ENCODE results near the gene GPS1.

The GPS1 gene

GRCh38 chr17:82053556-82054263 lies 2.0 kb downstream of the GPS1 start:
- no peak for DNase-seq
- Histone ChIP-seq H4K12ac (ENCODE audit: low read depth, low read length) (no peak overlapping the region), H3K14ac (ENCODE audit: low read length) (no peak overlapping the region), H3K4me3 (ENCODE audit: low read depth, low read length) (no peak overlapping the region), H2BK12ac (ENCODE audit: low read length) (no peak overlapping the region), H3K4me2 (ENCODE audit: low read length) (peak overlapping the region; percentile 100), H3K79me1 (ENCODE audit: low read length) (peaks cover 4% of the 10 kb centered on the region), H3K79me2 (ENCODE audit: control insufficient read depth, insufficient read depth, low read length, poor library complexity) (peaks cover 9% of the 10 kb centered on the region), H3K27me3 (ENCODE audit: insufficient read depth, low read length) (no peaks in the 10 kb centered on the region), H2AK5ac (ENCODE audit: low read length) (no peak overlapping the region), H3K9ac (ENCODE audit: low read length) (peak overlapping the region; percentile 5), H2BK5ac (ENCODE audit: low read depth, low read length, poor library complexity) (no peak overlapping the region), H3K18ac (ENCODE audit: low read length) (no peak overlapping the region), H4K8ac (ENCODE audit: low read depth, low read length) (no peak overlapping the region), H3K4ac (ENCODE audit: low read depth, low read length) (no peak overlapping the region), H3K23ac (ENCODE audit: low read length) (no peak overlapping the region), H3K36me3 (ENCODE audit: control insufficient read depth in 1 of 2, insufficient read depth in 2 of 2, low read length in 2 of 2) (peaks cover 66 to 71% of the 10 kb centered on the region in 2 experiments), H4K91ac (ENCODE audit: low read depth, low read length) (no peak overlapping the region), H2BK120ac (ENCODE audit: insufficient read depth, low read length, poor library complexity) (no peak overlapping the region), H3K4me1 (ENCODE audit: control insufficient read depth in 1 of 2, insufficient read depth in 2 of 2, low read length in 2 of 2) (peaks cover 14 to 15% of the 10 kb centered on the region in 2 experiments), H3K9me3 (ENCODE audit: insufficient read depth, low read depth, low read length) (peaks cover 4% of the 10 kb centered on the region), H3K27ac (ENCODE audit: low read depth, low read length) (no peak overlapping the region), H2AFZ (ENCODE audit: insufficient read depth, low read length, poor library complexity) (no peak overlapping the region)
- no CpG with 5 or more reads among the region's 28 CpGs for WGBS (ENCODE audit: extremely low coverage, insufficient coverage, insufficient read length)

- no peak overlapping the region for H4K12ac ChIP-seq (ENCODE audit: low read depth, low read length)
- no peaks in the 10 kb centered on the region for H3K27me3 ChIP-seq (ENCODE audit: insufficient read depth, low read length)
- no peak overlapping the region for H3K4ac ChIP-seq (ENCODE audit: low read depth, low read length)
- no peak overlapping the region for H4K8ac ChIP-seq (ENCODE audit: low read depth, low read length)
- no peak overlapping the region for H2BK12ac ChIP-seq (ENCODE audit: low read length)
- H3K4me1 ChIP-seq (ENCODE audit: control insufficient read depth in 1 of 2, insufficient read depth in 2 of 2, low read length in 2 of 2) = peaks cover 14 to 15% of the 10 kb centered on the region in 2 experiments
- H3K4me2 ChIP-seq (ENCODE audit: low read length) = no peak overlapping the region
- no peak overlapping the region for H3K18ac ChIP-seq (ENCODE audit: low read length)
- no peak overlapping the region for H2AFZ ChIP-seq (ENCODE audit: insufficient read depth, low read length, poor library complexity)
- peaks cover 9% of the 10 kb centered on the region for H3K79me2 ChIP-seq (ENCODE audit: control insufficient read depth, insufficient read depth, low read length, poor library complexity)
- no peak overlapping the region for H2AK5ac ChIP-seq (ENCODE audit: low read length)
- no peak overlapping the region for H3K9ac ChIP-seq (ENCODE audit: low read length)
- no peak overlapping the region for H2BK120ac ChIP-seq (ENCODE audit: insufficient read depth, low read length, poor library complexity)
- peaks cover 66 to 69% of the 10 kb centered on the region in 2 experiments for H3K36me3 ChIP-seq (ENCODE audit: control insufficient read depth in 1 of 2, insufficient read depth in 2 of 2, low read length in 2 of 2)
- no peak for DNase-seq
- no peak overlapping the region for H3K14ac ChIP-seq (ENCODE audit: low read length)
- no peak overlapping the region for H3K23ac ChIP-seq (ENCODE audit: low read length)
- no peak overlapping the region for H4K91ac ChIP-seq (ENCODE audit: low read depth, low read length)
- no peak overlapping the region for H3K27ac ChIP-seq (ENCODE audit: low read depth, low read length)
- H2BK5ac ChIP-seq (ENCODE audit: low read depth, low read length, poor library complexity) = no peak overlapping the region
- no peak overlapping the region for H3K4me3 ChIP-seq (ENCODE audit: low read depth, low read length)
- WGBS (ENCODE audit: extremely low coverage, insufficient coverage, insufficient read length) = no CpG with 5 or more reads among the region's 38 CpGs
- H3K79me1 ChIP-seq (ENCODE audit: low read length) = peaks cover 4% of the 10 kb centered on the region
- peaks cover 2% of the 10 kb centered on the region for H3K9me3 ChIP-seq (ENCODE audit: insufficient read depth, low read depth, low read length)
Measured at GRCh38 chr17:82054351-82055022, 2.8 kb downstream of the GPS1 start.

- Histone ChIP-seq H2AK5ac (ENCODE audit: low read length) (no peak overlapping the region), H2BK12ac (ENCODE audit: low read length) (no peak overlapping the region), H4K91ac (ENCODE audit: low read depth, low read length) (no peak overlapping the region), H3K14ac (ENCODE audit: low read length) (no peak overlapping the region), H3K27ac (ENCODE audit: low read depth, low read length) (no peak overlapping the region), H4K8ac (ENCODE audit: low read depth, low read length) (no peak overlapping the region), H3K4me3 (ENCODE audit: low read depth, low read length) (no peak overlapping the region), H3K9ac (ENCODE audit: low read length) (no peak overlapping the region), H3K79me2 (ENCODE audit: control insufficient read depth, insufficient read depth, low read length, poor library complexity) (peaks cover 9% of the 10 kb centered on the region), H2AFZ (ENCODE audit: insufficient read depth, low read length, poor library complexity) (no peak overlapping the region), H3K9me3 (ENCODE audit: insufficient read depth, low read depth, low read length) (peaks cover 2% of the 10 kb centered on the region), H3K4me2 (ENCODE audit: low read length) (no peak overlapping the region), H3K4ac (ENCODE audit: low read depth, low read length) (no peak overlapping the region), H2BK120ac (ENCODE audit: insufficient read depth, low read length, poor library complexity) (no peak overlapping the region), H3K79me1 (ENCODE audit: low read length) (peaks cover 4% of the 10 kb centered on the region), H3K36me3 (ENCODE audit: control insufficient read depth in 1 of 2, insufficient read depth in 2 of 2, low read length in 2 of 2) (peaks cover 69% of the 10 kb centered on the region in 2 experiments), H3K18ac (ENCODE audit: low read length) (no peak overlapping the region), H4K12ac (ENCODE audit: low read depth, low read length) (no peak overlapping the region), H3K23ac (ENCODE audit: low read length) (no peak overlapping the region), H3K27me3 (ENCODE audit: insufficient read depth, low read length) (no peaks in the 10 kb centered on the region), H3K4me1 (ENCODE audit: control insufficient read depth in 1 of 2, insufficient read depth in 2 of 2, low read length in 2 of 2) (peaks cover 13 to 14% of the 10 kb centered on the region in 2 experiments), H2BK5ac (ENCODE audit: low read depth, low read length, poor library complexity) (no peak overlapping the region)
- no CpG with 5 or more reads among the region's 26 CpGs for WGBS (ENCODE audit: extremely low coverage, insufficient coverage, insufficient read length)
- DNase-seq = no peak
Measured at GRCh38 chr17:82055023-82055964, 3.6 kb downstream of the GPS1 start.

- WGBS (ENCODE audit: extremely low coverage, insufficient coverage, insufficient read length) = no CpG with 5 or more reads among the region's 28 CpGs
- H4K12ac ChIP-seq (ENCODE audit: low read depth, low read length) = no peak overlapping the region
Measured at GRCh38 chr17:82055965-82056728, 4.4 kb downstream of the GPS1 start.

More at GRCh38 chr17:82055965-82056728, 4.4 kb downstream of the GPS1 start:
- Histone ChIP-seq H3K27me3 (ENCODE audit: insufficient read depth, low read length) (no peaks in the 10 kb centered on the region), H2AK5ac (ENCODE audit: low read length) (no peak overlapping the region), H3K27ac (ENCODE audit: low read depth, low read length) (no peak overlapping the region), H2BK120ac (ENCODE audit: insufficient read depth, low read length, poor library complexity) (no peak overlapping the region), H3K4me3 (ENCODE audit: low read depth, low read length) (no peak overlapping the region), H3K14ac (ENCODE audit: low read length) (no peak overlapping the region), H3K79me2 (ENCODE audit: control insufficient read depth, insufficient read depth, low read length, poor library complexity) (peaks cover 6% of the 10 kb centered on the region), H3K79me1 (ENCODE audit: low read length) (peaks cover under 1% of the 10 kb centered on the region), H3K4me1 (ENCODE audit: control insufficient read depth in 1 of 2, insufficient read depth in 2 of 2, low read length in 2 of 2) (peaks cover 6 to 7% of the 10 kb centered on the region in 2 experiments), H3K4me2 (ENCODE audit: low read length) (no peak overlapping the region), H2BK5ac (ENCODE audit: low read depth, low read length, poor library complexity) (no peak overlapping the region), H3K9me3 (ENCODE audit: insufficient read depth, low read depth, low read length) (peaks cover 2% of the 10 kb centered on the region), H4K8ac (ENCODE audit: low read depth, low read length) (no peak overlapping the region), H3K36me3 (ENCODE audit: control insufficient read depth in 1 of 2, insufficient read depth in 2 of 2, low read length in 2 of 2) (peaks cover 76 to 78% of the 10 kb centered on the region in 2 experiments), H4K91ac (ENCODE audit: low read depth, low read length) (no peak overlapping the region), H2BK12ac (ENCODE audit: low read length) (no peak overlapping the region), H3K23ac (ENCODE audit: low read length) (no peak overlapping the region), H2AFZ (ENCODE audit: insufficient read depth, low read length, poor library complexity) (no peak overlapping the region), H3K4ac (ENCODE audit: low read depth, low read length) (no peak overlapping the region), H3K18ac (ENCODE audit: low read length) (no peak overlapping the region), H3K9ac (ENCODE audit: low read length) (no peak overlapping the region)
- DNase-seq = no peak
